Measurements from ENCODE around the gene MCF2L.

MCF2L gene

DNA sequence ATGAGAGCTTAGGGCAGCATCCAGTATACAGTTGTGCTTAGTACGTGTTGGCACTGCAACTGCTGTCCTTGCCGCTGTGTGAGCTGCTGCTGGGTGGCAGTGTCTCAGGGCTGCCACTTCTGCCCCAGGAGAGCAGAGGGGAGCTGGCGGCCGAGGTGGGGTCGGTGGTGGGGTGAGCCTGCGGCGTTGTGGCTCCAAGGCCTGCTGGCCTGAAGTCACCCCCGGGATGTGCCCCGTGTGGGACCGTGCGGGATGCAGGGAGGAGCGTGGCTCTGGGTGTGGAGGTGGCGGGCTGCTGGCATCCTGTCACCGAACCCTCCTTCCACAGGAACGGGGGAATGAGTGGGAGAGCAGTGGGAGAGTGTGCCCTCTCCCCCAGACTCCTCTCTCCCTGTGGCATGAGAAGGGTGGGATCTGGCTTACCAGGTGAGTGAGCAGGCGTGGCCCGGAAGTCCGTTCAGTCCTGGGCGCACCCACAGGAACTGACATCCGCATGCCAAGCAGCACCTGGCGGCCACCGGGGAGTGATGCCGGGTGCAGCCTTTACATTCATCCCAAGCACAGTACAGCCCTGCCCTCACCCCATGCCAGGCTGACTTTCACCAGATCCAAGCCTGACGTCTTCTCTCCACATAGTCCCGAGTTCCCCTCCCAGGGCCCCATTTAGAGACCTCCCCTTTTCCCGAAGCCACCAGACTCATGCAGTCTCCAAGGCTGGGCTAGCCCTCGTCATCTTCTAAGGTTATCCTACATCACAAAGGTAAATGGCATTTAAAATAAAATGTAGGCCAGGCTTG, 26.6 kb downstream of the MCF2L start:
- DNase-seq (ENCODE audit: low spot score): no peak

DNA sequence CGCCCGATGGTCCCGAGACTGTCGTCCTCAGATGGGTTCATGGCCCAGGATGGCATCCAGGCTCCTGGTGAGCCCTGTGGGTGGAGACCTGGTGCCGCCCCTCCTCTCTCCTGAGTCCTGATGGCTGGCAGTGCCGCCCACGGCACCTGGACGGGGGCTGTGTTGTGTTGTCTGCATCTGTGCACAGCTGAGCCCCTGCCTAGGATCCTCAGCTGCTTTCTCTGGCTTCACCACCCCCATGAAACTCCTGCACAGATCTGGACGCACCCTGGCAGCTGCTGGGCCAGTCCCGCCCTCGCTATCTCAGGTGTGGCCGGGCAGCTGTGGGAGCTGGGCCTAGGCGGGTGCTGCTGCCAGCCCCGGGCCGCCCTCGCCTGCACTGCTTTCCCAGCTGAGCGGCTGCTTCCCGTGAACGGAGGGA, 27.7 kb downstream of the MCF2L start:
- no peak for DNase-seq (ENCODE audit: low spot score)

DNA sequence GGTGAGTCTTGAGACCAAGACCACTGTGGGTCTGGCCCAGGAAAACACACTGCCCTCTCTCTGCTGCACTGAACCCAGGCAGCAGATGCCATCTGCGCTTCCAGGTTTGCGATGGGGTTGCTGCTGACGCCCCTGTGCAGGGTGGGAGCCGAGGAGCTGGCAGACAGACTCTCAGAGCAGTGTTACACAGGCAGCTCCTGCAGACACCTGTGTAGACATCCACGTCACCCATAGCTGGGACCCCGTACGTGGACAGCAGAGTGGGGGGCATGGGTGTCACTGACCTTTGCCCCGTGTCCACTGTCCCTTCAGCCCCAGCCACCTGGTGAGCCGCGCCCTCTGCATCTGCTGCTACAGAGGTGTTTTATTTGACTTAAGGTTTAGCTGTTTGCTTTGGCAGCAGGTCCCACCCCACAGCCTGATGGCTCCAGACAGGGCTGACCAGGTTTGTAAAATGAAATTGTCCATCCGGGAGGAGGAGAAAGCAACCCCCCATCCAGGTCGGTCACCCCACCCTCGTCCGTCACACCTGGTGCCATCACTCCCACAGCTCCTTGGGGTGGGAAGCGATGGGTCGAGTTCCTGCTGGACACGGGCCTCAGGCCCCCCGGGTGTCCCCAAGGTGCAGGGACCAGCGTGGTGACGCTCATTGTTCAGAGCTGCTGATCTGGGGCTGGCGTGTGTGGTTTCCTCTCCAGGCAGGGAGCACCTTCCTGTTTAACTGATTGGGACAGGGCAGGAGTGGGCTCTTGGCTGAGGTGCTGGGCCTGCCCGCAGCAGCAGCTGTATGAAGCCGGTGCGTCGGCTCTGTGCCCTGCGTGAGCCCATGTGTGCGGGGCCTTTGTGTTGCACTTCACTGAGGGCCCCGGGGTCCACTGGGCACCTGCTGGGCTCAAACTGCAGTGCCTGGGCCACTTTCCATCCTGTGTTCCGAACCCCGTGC, 28.4 kb downstream of the MCF2L start:
- no peak for DNase-seq (ENCODE audit: low spot score)

GRCh38 chr13:112998521-112999280, 29.7 kb downstream of the MCF2L start:
- DNase-seq (ENCODE audit: low spot score): peak; percentile 60

DNA sequence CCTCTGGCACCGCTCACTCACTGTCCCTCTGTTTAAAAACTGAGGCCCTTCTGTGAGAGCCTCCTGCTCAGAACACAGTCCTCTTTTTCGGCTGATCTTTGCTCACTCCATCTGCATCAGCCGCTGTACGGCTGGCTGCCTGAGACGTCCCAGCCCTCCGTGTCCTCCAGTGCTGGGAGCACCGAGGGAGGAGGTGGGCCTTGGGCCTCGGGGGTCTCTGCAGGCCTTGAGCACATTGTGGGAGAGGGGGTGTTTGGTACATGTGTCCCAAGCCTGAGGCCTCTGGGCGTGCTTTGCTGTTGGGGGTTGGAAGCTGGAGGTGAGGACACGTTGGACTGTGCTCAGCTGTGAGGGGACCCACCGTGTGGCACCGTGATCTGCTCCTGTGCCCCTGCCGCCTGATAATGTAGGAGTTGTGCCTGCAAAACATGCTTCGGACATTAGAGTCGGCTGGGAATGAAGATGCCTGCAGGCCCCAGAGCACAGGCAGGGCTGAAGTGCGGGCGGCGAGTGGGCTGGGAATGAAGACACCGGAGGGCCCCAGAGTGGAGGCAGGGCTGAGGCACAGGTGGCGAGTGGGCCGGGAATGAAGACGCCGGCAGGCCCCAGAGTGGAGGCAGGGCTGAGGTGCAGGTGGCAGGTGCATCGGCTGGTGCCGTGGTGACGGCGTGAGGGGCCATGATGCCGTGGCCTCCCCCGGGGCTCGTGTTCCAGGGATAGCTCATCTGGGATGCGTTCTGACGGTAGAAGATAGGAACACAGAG, 30.6 kb downstream of the MCF2L start:
- DNase-seq (ENCODE audit: low spot score): no peak

DNA sequence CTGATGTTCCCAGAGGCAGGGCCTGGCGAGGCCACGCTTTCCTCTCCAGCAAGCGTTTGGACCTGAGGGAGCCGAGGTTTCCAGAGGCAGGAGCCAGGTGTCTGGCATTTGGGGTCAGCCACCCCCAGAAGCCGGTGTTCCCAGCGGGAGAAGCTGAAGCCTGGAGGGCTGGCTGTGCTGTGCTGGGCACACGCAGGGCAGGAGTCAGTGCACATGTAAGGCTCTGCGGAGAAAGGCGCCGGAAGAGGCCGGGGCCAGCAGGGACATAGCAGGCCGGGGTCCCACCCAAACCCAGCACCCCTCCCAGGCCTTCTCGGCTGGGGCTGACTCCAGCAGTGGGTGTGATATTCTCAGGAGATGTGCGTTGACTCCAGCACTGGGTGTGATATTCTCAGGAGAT, 31.6 kb downstream of the MCF2L start:
- DNase-seq (ENCODE audit: low spot score): peak; percentile 43

GRCh38 chr13:113001241-113002140, 32.5 kb downstream of the MCF2L start:
- peak; percentile 97 for DNase-seq (ENCODE audit: low spot score)

DNA sequence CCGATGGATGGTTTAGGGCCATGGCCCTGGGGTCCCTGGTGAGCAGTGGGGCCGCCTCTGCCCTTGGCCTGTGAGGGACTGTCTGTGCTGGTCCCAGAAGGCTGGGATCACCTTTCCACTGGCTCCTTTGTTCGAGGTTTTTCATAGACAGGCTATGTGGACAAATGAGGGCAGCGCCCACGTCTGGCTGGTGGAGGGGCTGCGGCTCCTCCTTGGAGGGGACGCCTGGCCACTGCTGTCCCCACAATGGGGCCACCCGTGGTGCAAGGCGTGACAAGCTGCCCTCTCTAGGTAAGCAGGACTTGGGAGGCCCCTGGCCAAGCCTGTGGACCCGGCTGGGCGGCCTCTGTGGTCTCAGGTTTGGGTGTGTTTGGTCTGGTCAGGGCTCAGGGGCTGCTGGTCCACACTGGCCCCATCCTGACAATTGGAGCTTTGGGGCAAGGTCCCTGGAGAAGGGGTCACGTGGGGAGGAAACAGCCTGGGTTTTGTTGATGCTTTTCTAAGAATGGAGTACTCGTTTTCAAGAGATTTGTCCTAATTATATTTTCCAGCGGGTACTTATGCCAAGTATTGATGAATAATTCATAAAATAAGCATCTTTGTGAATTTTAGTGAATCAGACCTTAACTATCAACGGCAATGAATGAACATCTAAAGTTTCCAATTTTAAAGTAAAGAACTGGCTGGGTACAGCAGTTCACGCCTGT, 33.3 kb downstream of the MCF2L start:
- DNase-seq (ENCODE audit: low spot score): peak; percentile 86

DNA sequence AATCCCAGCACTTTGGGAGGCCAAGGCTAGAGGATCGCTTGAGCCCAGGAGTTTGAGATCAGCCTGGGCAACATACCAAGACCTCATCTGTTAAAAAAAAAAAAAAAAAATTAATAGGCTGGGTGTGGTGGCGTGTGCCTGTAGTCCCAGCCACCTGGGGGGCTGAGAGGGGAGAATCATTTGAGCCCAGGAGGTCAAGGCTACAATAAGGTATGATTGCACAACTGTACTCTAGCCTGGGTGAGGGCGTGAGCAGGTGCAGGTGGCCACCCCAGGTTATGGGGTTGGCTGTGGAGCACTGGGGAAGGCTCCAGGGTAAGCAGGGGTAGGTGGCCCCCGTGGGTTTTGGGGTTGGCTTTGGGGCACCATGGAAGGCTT, 33.9 kb downstream of the MCF2L start:
- no peak for DNase-seq (ENCODE audit: low spot score)

- no peak for DNase-seq (ENCODE audit: low spot score)
Observed at GRCh38 chr13:113004126-113004525, 35.1 kb downstream of the MCF2L start.

DNA sequence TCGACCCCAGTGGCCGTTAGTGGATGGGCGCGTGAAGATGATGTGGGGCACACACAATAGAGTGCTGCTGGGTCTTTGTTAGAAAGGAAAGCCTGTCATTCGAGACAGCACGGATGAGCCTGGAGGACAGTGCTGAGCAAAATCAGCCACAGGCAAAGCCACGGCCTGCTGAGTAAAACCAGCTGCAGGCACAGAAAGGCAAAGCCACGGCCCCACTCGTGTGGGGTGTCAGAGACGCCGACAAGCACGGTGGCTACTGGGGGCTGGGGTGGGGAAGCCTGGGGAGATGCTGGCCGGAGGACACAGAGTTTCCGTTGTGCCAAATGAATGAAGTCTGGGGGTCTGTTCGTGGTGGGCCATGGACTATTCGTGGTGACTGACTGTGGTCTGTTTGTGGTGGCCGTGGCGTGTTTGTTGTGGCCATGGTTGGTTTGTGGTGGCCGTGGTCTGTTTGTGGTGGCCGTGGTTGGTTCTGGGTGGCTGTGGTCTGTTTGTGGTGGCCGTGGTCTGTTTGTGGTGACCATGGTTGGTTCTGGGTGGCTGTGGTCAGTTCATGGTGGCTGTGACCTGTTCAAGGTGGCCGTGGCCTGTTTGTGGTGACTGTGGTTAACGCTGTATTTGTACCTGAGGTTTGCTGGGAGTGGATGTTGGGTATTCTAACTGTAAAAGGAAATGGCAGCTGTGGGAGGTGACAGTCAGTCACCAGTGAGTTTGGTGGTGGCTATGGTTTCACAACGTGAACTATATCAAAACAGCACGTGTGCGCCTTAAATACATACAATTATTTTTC, 36.3 kb downstream of the MCF2L start:
- DNase-seq (ENCODE audit: low spot score): no peak

DNA sequence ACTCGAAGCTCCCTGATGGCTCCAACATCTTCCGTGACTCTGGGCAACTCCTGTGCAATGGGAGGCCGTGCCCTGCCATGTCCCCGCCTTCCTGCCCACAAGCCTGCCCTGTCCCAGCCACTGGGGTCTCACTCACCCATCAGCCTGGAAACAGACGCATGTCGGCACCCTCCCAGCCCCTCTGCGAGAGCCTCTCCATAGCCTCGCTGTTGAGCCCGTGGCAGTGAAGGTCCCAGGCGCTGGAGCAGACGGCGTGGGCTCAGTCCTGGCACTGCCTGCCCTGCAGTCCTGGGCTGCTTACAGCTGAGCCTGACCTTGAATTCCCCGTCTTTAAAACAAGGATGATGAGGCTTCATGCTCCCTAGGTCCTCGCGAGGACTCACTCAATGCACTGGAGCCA, 37.0 kb downstream of the MCF2L start:
- DNase-seq (ENCODE audit: low spot score): no peak

DNA sequence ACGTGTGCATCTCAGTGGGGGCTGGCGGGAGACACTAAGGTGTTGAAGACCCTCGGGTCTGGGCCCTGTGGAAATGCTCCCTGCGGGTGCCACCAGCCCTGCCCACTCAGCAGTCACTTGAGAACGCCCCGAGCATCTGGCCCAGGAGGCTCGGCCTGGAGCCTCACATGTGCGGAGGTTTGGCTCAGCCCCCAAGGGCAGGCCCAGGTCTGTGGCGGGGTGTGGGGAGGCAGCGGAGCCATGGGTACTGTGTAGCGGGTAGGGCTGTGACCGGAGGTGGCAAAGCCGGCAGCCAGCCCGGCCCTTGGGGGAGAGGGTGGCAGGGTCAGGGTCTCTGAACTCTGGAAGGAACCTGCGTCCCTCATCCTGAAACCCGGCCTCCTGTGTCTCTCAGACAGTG, 37.6 kb downstream of the MCF2L start:
- DNase-seq (ENCODE audit: low spot score): no peak

DNA sequence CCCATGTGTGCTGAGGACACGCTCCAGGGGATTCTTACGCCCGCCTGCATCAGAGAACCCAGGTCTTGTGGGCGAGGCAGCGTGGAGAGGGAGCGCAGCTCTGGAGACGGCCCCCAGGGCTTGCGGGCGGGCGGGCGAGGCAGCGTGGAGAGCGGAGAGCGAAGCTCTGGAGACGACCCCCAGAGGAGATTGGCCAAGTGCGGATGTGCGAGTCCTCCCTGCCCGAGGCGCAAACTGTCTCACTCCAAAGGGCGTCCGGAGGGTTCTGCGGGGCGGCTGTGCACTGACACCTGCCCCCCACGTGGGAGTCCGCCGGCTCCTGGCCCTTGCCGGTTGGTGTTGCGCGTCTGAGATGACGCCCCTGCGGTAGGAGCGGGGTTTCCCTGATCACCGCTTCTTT, 39.8 kb downstream of the MCF2L start:
- no peak for DNase-seq (ENCODE audit: low spot score)

GRCh38 chr13:113009743-113010509, 40.9 kb downstream of the MCF2L start:
- peak; percentile 33 for DNase-seq (ENCODE audit: low spot score)

DNA sequence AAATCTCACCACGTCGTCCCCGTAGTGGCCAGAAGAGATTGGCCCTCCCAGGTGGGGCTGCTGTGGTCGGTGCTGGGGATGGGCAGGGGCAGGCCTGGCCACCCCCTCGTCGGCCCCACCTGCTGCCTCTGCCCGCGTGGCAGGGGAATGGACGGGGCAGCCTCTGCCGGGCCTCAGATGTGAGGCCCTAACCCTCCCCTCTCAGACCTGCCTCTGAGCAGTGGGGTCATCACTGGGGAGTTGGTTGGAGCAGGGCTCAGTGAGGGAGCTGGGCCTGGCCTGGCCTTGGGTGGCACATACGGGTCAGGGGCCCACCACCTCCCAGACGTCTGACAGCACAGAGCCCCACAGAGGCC, 41.5 kb downstream of the MCF2L start:
- DNase-seq (ENCODE audit: low spot score): no peak

- DNase-seq (ENCODE audit: low spot score): no peak
Observed at GRCh38 chr13:113013303-113013702, 44.3 kb downstream of the MCF2L start.
